DOHH2 (cell line): ENCODE results near the gene MLH3.
A peak's percentile ranks its signal among the peaks of the same experiment; 100 is the strongest.

Experiments
- H3F3A ChIP-seq: fragments of 200-600 bp; sonication (generic), shearing (Covaris generic); 2 replicates; pipeline ENCODE4 v1.6.0; 2016; ENCODE audit warnings: antibody characterized with exemption, mild to moderate bottlenecking; ENCODE audit not compliant: control insufficient read depth, insufficient read depth
- H3K27ac ChIP-seq: fragments of 200-600 bp; sonication (generic); 2 replicates; pipeline ENCODE4 v1.5.1; 2014; ENCODE audit warnings: low read depth, mild to moderate bottlenecking, low read length, moderate library complexity
- H3K27me3 ChIP-seq: fragments of 200-600 bp; sonication (generic); 2 replicates; pipeline ENCODE4 v1.6.1; 2014; ENCODE audit warnings: mild to moderate bottlenecking, low read length, mixed read lengths; ENCODE audit not compliant: control insufficient read depth
- H3K36me3 ChIP-seq: fragments of 200-600 bp; sonication (generic); 2 replicates; pipeline ENCODE4 v1.6.1; 2014; ENCODE audit warnings: mild to moderate bottlenecking, low read length, moderate library complexity, mixed read lengths; ENCODE audit not compliant: control insufficient read depth
- H3K4me1 ChIP-seq: fragments of 200-600 bp; sonication (generic); 2 replicates; pipeline ENCODE4 v1.6.1; 2014; ENCODE audit warnings: mild to moderate bottlenecking, low read length, mixed read lengths; ENCODE audit not compliant: control insufficient read depth
- H3K4me2 ChIP-seq: fragments of 200-600 bp; sonication (generic); 2 replicates; pipeline ENCODE4 v1.6.0; 2014; ENCODE audit warnings: mild to moderate bottlenecking, low read length, moderate library complexity
- H3K4me3 ChIP-seq: fragments of 200-600 bp; sonication (generic); 2 replicates; pipeline ENCODE4 v1.5.1; 2014; ENCODE audit warnings: mild to moderate bottlenecking, low read length, mixed read lengths
- H3K79me2 ChIP-seq: fragments of 200-600 bp; sonication (generic); 2 replicates; pipeline ENCODE4 v1.6.1; 2014; ENCODE audit warnings: mild to moderate bottlenecking, low read length, mixed read lengths; ENCODE audit not compliant: control insufficient read depth
- H3K9me2 ChIP-seq: fragments of 200-600 bp; sonication (generic); replicated peaks from 2 replicates; pipeline ENCODE4 v1.6.1; 2014; ENCODE audit warnings: mild to moderate bottlenecking, low read length, mixed read lengths; ENCODE audit not compliant: control insufficient read depth
- H3K9me3 ChIP-seq: fragments of 200-600 bp; sonication (generic); 2 replicates; pipeline ENCODE4 v1.6.1; 2014; ENCODE audit warnings: antibody characterized with exemption, low read length, mixed read lengths; ENCODE audit not compliant: control insufficient read depth, insufficient read depth
- H4K20me1 ChIP-seq: fragments of 200-600 bp; sonication (generic); 2 replicates; pipeline ENCODE4 v1.6.0; 2014; ENCODE audit warnings: low read depth, mild to moderate bottlenecking, antibody characterized with exemption, low read length, moderate library complexity; ENCODE audit not compliant: control insufficient read depth, insufficient read depth
- EZH2phosphoT487 ChIP-seq: fragments of 200-600 bp; sonication (generic); IDR thresholded peaks from 2 replicates; pipeline ENCODE4 v1.6.1; 2017; ENCODE audit warnings: borderline replicate concordance, mild to moderate bottlenecking, antibody characterized with exemption, low read length, moderate library complexity, mixed read lengths
- TF ChIP-seq, protein P1 (sequence below): fragments of 200-600 bp; sonication (generic); IDR thresholded peaks from one replicate; pipeline ENCODE4 v1.5.1; 2014; ENCODE audit warnings: antibody characterized with exemption, mild to moderate bottlenecking, low read depth, low read length; ENCODE audit not compliant: poor library complexity, severe bottlenecking

MLH3 gene

DNA sequence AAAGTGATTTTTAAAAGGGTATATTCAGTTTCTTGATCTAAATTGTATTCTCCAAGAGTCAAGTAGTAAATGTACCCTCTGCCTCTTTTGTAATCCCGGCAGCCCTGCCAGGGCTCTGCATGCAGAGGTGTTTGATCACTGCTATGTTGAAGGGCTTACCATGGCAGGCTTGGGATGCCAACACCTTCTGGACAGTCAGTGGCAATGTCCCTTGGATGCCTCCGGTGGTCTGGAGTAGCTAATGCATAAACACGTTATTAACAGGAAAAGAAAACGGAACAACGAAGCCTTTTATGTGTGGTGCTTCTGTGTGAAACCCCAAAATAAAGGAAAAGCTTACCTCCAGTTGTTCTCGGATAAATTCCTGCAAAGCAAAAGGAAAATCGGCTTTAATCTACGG, 28.6 kb downstream of the MLH3 start:
- TF ChIP-seq, protein P1, sequence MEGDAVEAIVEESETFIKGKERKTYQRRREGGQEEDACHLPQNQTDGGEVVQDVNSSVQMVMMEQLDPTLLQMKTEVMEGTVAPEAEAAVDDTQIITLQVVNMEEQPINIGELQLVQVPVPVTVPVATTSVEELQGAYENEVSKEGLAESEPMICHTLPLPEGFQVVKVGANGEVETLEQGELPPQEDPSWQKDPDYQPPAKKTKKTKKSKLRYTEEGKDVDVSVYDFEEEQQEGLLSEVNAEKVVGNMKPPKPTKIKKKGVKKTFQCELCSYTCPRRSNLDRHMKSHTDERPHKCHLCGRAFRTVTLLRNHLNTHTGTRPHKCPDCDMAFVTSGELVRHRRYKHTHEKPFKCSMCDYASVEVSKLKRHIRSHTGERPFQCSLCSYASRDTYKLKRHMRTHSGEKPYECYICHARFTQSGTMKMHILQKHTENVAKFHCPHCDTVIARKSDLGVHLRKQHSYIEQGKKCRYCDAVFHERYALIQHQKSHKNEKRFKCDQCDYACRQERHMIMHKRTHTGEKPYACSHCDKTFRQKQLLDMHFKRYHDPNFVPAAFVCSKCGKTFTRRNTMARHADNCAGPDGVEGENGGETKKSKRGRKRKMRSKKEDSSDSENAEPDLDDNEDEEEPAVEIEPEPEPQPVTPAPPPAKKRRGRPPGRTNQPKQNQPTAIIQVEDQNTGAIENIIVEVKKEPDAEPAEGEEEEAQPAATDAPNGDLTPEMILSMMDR, result peak; percentile 39
- no peak for TF ChIP-seq EZH2phosphoT487
- no peaks in the 10 kb centered on the region for H3K79me2 ChIP-seq

DNA sequence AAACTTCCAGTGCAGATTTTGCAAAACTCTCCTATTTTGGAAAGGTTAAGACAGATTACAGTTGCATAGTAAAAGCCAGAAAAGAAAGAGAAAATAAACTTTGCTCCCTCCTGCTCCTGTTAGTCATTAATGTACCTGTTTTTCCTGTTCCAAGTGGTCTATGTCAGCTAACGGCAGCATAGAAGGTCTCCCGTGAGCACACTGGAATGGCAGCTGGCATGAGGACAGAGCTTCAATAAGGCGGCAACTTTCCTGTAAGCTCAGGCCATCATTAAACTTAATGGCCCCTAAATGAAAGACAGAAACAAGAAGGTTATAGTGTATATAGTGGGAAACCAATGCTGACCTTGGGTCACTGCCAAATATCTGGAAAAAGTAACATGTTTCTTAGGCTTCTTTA, 32.6 kb downstream of the MLH3 start:
- Histone ChIP-seq H4K20me1 (no peaks in the 10 kb centered on the region), H3K4me3 (no peak overlapping the region), H3K9me3 (no peaks in the 10 kb centered on the region), H3K4me2 (no peak overlapping the region), H3K4me1 (no peaks in the 10 kb centered on the region), H3F3A (0 out of 2 replicates have a peak, but pooled peaks cover 3% of the 10 kb centered on the region), H3K9me2 (no peaks in the 10 kb centered on the region), H3K79me2 (no peaks in the 10 kb centered on the region), H3K27ac (no peak overlapping the region), H3K27me3 (no peaks in the 10 kb centered on the region), H3K36me3 (peaks cover 67% of the 10 kb centered on the region)
- TF ChIP-seq EZH2phosphoT487, result no peak

More for the DNA sequence above, 28.6 kb downstream of the MLH3 start:
- H3K9me2 ChIP-seq, result no peaks in the 10 kb centered on the region
- no peak overlapping the region for H3K4me3 ChIP-seq
- H3F3A ChIP-seq, result 0 out of 2 replicates have a peak, but pooled peaks cover 5% of the 10 kb centered on the region
- H3K4me2 ChIP-seq, result no peak overlapping the region
- H3K27ac ChIP-seq, result no peak overlapping the region
- no peaks in the 10 kb centered on the region for H3K4me1 ChIP-seq
- H3K27me3 ChIP-seq, result no peaks in the 10 kb centered on the region
- H3K36me3 ChIP-seq, result peaks cover 56% of the 10 kb centered on the region
- H3K9me3 ChIP-seq, result no peaks in the 10 kb centered on the region
- H4K20me1 ChIP-seq, result no peaks in the 10 kb centered on the region

DNA sequence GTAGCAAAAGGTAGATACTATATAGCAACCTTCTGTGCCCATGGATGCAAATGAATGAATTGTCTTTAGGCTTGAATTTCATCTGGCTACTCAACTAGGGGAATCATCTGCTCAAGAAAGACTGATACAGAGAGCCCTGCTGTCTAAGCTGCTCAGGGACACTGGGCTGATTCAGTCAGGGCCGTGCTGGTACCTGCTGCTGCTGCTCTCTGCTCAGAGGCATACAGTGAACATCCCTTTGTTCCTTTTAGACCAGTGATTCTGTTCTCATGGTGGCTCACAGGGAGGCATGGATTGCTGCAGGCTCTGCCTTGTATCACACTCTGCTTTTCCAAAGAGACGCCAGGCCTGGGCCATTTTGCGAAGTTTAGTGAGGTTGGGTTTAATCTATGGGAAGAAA, 34.5 kb downstream of the MLH3 start:
- no peak for TF ChIP-seq EZH2phosphoT487
- TF ChIP-seq, protein P1, result no peak
- H3F3A ChIP-seq, result 0 out of 2 replicates have a peak, but pooled peaks cover 9% of the 10 kb centered on the region
- H3K9me3 ChIP-seq, result no peaks in the 10 kb centered on the region
- H3K27ac ChIP-seq, result no peak overlapping the region
- no peaks in the 10 kb centered on the region for H3K27me3 ChIP-seq
- H3K36me3 ChIP-seq, result peaks cover 68% of the 10 kb centered on the region
- H4K20me1 ChIP-seq, result no peaks in the 10 kb centered on the region
- no peaks in the 10 kb centered on the region for H3K9me2 ChIP-seq
- H3K4me3 ChIP-seq, result no peak overlapping the region
- H3K4me1 ChIP-seq, result no peaks in the 10 kb centered on the region
- H3K79me2 ChIP-seq, result no peaks in the 10 kb centered on the region
- H3K4me2 ChIP-seq, result no peak overlapping the region

DNA sequence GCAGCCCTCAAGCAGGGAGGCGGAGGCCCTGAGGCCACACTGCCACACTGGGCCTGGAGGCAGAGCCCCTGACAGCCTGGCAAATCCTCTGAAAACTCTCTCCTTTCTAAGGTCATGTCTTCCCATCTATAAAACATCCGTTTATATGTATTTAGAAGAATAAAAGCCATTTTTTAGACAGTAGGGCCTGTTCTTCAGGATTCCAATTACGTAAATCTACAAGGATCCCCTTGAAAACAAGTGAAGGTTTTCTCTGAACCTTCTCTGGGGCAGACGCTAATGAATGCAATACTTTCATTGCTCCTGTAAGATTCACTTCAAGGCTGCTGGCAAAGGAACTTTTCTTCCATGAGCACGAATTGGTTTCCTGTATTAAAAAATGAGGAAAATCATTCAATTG, 35.8 kb downstream of the MLH3 start:
- Histone ChIP-seq H3K36me3 (peaks cover 66% of the 10 kb centered on the region), H3K79me2 (no peaks in the 10 kb centered on the region), H3K27me3 (no peaks in the 10 kb centered on the region), H3K4me3 (no peak overlapping the region), H3F3A (0 out of 2 replicates have a peak, but pooled peaks cover 9% of the 10 kb centered on the region), H3K27ac (no peak overlapping the region), H3K9me3 (no peaks in the 10 kb centered on the region), H4K20me1 (no peaks in the 10 kb centered on the region), H3K4me1 (no peaks in the 10 kb centered on the region), H3K9me2 (no peaks in the 10 kb centered on the region), H3K4me2 (no peak overlapping the region)
- no peak for TF ChIP-seq EZH2phosphoT487
- TF ChIP-seq, protein P1, result no peak
